GM21515 (cell line): Measurements from ENCODE around the gene MRM3.
"Not testable (repeated sequence)": the region's sequence is repeated elsewhere in the genome, so short reads cannot be mapped to it uniquely, and the experiment has no call there.

ENCODE experiments used
- ATAC-seq: cut with Tn5 transposase; IDR thresholded peaks from one replicate; pipeline ENCODE4 v1.9.1; 2021; ENCODE audit not compliant: unreplicated experiment

MRM3 gene

GRCh38 chr17:819251-819650, 37.1 kb downstream of the MRM3 start:
- no peak for ATAC-seq

- ATAC-seq = no peak
These were observed 41.3 kb downstream of the MRM3 start for GRCh38 chr17:823501-823902.

DNA sequence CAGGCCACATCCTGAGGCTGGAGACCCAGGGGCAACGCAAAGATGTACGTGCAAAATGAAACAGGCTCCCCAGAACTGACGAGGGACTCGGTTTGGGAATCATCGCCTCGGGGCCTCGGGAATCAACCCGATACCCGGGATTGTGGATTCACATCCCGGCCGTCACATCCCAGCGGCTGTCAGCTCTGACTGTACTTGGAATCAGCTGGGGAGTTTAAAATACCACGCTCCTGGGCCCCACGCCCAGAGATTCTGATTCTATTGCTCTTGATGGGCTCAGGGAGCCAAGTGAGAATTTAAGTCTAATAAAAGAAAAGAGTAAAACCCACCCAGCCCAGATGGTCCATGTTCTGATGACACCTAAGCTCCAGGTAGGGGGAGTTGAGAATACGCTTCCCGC, 42.2 kb downstream of the MRM3 start:
- ATAC-seq = no peak

GRCh38 chr17:825216-825615, 43.1 kb downstream of the MRM3 start:
- no peak for ATAC-seq

GRCh38 chr17:826778-827177, 44.6 kb downstream of the MRM3 start:
- no peak for ATAC-seq

DNA sequence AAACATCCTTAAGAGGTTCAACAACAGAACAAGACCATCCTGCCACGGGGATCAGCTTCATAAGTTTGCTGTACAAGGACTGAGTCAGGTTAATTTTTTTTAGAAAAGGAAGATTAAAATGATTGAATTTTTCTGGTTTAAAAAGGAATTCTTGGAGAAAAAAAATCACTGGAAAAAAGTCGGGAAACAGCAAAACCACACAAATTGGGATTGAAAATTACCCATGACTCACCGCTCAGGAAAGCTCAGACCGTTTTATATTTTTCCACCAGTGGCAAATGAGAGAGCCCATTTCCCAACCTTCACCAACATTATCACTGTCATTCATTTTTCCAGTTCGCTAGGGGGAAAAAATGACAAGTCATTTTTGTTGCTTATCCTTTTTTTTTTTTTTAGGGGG, 46.6 kb downstream of the MRM3 start:
- no peak for ATAC-seq

- not testable (repeated sequence) for ATAC-seq
These were observed 47.5 kb downstream of the MRM3 start for GRCh38 chr17:829614-830013.

- no peak for ATAC-seq
These were observed 48.2 kb downstream of the MRM3 start for GRCh38 chr17:830381-830780.

DNA sequence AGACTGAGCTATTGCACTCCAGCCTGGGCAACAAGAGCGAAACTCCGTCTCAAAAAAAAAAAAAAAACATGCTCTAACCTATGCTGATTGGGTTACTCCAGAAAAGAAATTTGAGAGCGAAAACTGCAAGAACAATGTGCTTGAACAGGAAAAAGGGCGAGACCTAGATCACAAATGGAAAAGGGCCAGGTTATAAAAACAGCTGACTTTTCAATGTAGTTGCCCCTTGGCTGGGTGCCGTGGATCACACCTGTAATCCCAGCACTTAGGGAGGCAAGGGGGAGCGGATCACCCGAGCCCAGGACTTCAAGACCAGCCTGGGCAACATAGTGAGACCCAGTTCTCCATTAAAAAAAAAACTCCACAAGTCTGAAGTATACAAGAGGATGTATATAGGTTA, 48.8 kb downstream of the MRM3 start:
- no peak for ATAC-seq

- no peak for ATAC-seq
These were observed 52.0 kb downstream of the MRM3 start for GRCh38 chr17:834136-834535.

GRCh38 chr17:835263-835662, 53.1 kb downstream of the MRM3 start:
- no peak for ATAC-seq

GRCh38 chr17:835721-836120, 53.6 kb downstream of the MRM3 start:
- ATAC-seq = not testable (repeated sequence)

- no peak for ATAC-seq
These were observed 54.0 kb downstream of the MRM3 start for GRCh38 chr17:836151-836550.

- ATAC-seq = no peak
These were observed 56.3 kb downstream of the MRM3 start for GRCh38 chr17:838486-838885.

GRCh38 chr17:841313-841712, 59.2 kb downstream of the MRM3 start:
- no peak for ATAC-seq
